Endothelial cell of umbilical vein (primary cell): ENCODE measurements around the gene SMIM27. TPM values are rescaled to one million over a fixed set of nuclear protein-coding genes. Genes with fewer than 3 reads are reported as not detected.

Experiments
- BruUV-seq: library from RNA; stranded (reverse); fragments of 400-500 nt; replicated peaks from 2 replicates; lab custom pipeline; 2021; lab: Mats Ljungman, UMichigan
- CTCF ChIA-PET: fragments of 300-600, 350-600 bp; sonication (Branson Sonifier 250); formaldehyde crosslinking; loops from one replicate; lab custom pipeline; 2021; ENCODE audit warnings: antibody characterized with exemption, inconsistent platforms; lab: Charles Lee
- POLR2A ChIA-PET: fragments of 300-600, 350-600 bp; sonication (Branson Sonifier 250); formaldehyde crosslinking; loops from one replicate; lab custom pipeline; 2021; ENCODE audit warnings: antibody characterized with exemption, inconsistent platforms; lab: Charles Lee
- DNase-seq: peaks from one replicate; pipeline ENCODE4 v3.0.0-alpha.2; 2011; ENCODE audit warnings: low read depth, low spot score
- FAIRE-seq: peaks from 2 replicates; lab custom pipeline; 2011; peaks lifted over from hg19 to GRCh38; lab: Jason Lieb, UNC
- H2AFZ ChIP-seq: 2 replicates; pipeline ENCODE4 v1.6.0; 2012; ENCODE audit warnings: low read depth, low read length, control low read depth, inconsistent platforms
- H3K27ac ChIP-seq: 2 replicates; pipeline ENCODE4 v1.5.1; 2011; ENCODE audit warnings: low read depth, mild to moderate bottlenecking, control low read depth, low read length, moderate library complexity; ENCODE audit not compliant: insufficient read depth
- H3K27me3 ChIP-seq, 2 experiments: 2 replicates each; pipeline versions ENCODE4 v1.6.0 to v1.6.1; 2011; ENCODE audit warnings: low read length in 2 of 2, mixed read lengths in 1 of 2; ENCODE audit not compliant: control insufficient read depth in 2 of 2, insufficient read depth in 2 of 2
- H3K36me3 ChIP-seq, 2 experiments: 2 replicates in 1 of 2; 3 replicates in 1 of 2; pipeline ENCODE4 v1.5.1; 2011; ENCODE audit warnings: low read length in 2 of 2, mild to moderate bottlenecking in 1 of 2, moderate library complexity in 1 of 2; ENCODE audit not compliant: control insufficient read depth in 2 of 2, insufficient read depth in 2 of 2; ENCODE audit errors: extremely low read depth in 1 of 2
- H3K4me1 ChIP-seq: 3 replicates; pipeline ENCODE4 v1.5.1; 2011; ENCODE audit warnings: mild to moderate bottlenecking, low read length; ENCODE audit not compliant: control insufficient read depth, insufficient read depth; ENCODE audit errors: extremely low read depth
- H3K4me2 ChIP-seq: 2 replicates; pipeline ENCODE4 v1.6.1; 2011; ENCODE audit warnings: low read length, control low read depth, mixed read lengths; ENCODE audit not compliant: insufficient read depth
- H3K4me3 ChIP-seq, 3 experiments: fragments of 200-600 bp in 1 of 3; sonication (generic), shearing (Covaris generic) in 1 of 3; replicated peaks in 1 of 3; 2 replicates each; pipeline ENCODE4 v1.5.1; 2011 to 2016; ENCODE audit warnings: control low read depth in 3 of 3, low read length in 3 of 3, mild to moderate bottlenecking in 2 of 3, inconsistent platforms in 1 of 3, low read depth in 1 of 3, moderate library complexity in 1 of 3; ENCODE audit not compliant: insufficient read depth in 1 of 3
- H3K79me2 ChIP-seq: 2 replicates; pipeline ENCODE4 v1.6.0; 2012; ENCODE audit warnings: low read length, inconsistent platforms; ENCODE audit not compliant: control insufficient read depth, insufficient read depth
- H3K9ac ChIP-seq: replicated peaks from 2 replicates; pipeline ENCODE3; 2011; ENCODE audit warnings: low read length, control low read depth; ENCODE audit not compliant: insufficient read depth; ENCODE audit errors: extremely low read depth
- H3K9me1 ChIP-seq: replicated peaks from 3 replicates; pipeline ENCODE4 v1.6.0; 2011; ENCODE audit warnings: mild to moderate bottlenecking, low read length; ENCODE audit not compliant: control insufficient read depth, insufficient read depth; ENCODE audit errors: extremely low read depth
- H3K9me3 ChIP-seq: replicated peaks from 2 replicates; pipeline ENCODE4 v1.5.1; 2012; ENCODE audit warnings: low read length, inconsistent platforms; ENCODE audit not compliant: control insufficient read depth, insufficient read depth
- H4K20me1 ChIP-seq: replicated peaks from 2 replicates; pipeline ENCODE3; 2011; ENCODE audit warnings: mild to moderate bottlenecking, low read length; ENCODE audit not compliant: control insufficient read depth, insufficient read depth; ENCODE audit errors: extremely low read depth
- EZH2 ChIP-seq: IDR thresholded peaks from 2 replicates; pipeline ENCODE4 v1.6.1; 2012; ENCODE audit warnings: borderline replicate concordance, low read depth, mild to moderate bottlenecking, moderate library complexity, low read length, inconsistent platforms; ENCODE audit not compliant: severe bottlenecking
- FOS ChIP-seq: IDR thresholded peaks from 2 replicates; pipeline ENCODE4 v1.6.1; 2011; ENCODE audit warnings: mild to moderate bottlenecking, low read length, moderate library complexity, borderline replicate concordance; ENCODE audit not compliant: insufficient read depth
- GATA2 ChIP-seq: IDR thresholded peaks from 2 replicates; pipeline ENCODE4 v1.7.0; 2011; ENCODE audit warnings: low read depth, mild to moderate bottlenecking, moderate library complexity, mixed read lengths, low read length; ENCODE audit not compliant: insufficient read length, insufficient read depth
- JUN ChIP-seq: IDR thresholded peaks from 2 replicates; pipeline ENCODE4 v1.6.1; 2011; ENCODE audit warnings: borderline replicate concordance, low read depth; ENCODE audit not compliant: insufficient read length, insufficient read depth
- MAX ChIP-seq: IDR thresholded peaks from 2 replicates; pipeline ENCODE4 v1.6.1; 2011; ENCODE audit not compliant: insufficient read depth, insufficient read length
- MYC ChIP-seq: IDR thresholded peaks from one replicate; pipeline ENCODE4 v1.6.1; 2011; ENCODE audit warnings: mild to moderate bottlenecking, low read depth, low read length
- POLR2A ChIP-seq: IDR thresholded peaks from 2 replicates; pipeline ENCODE4 v1.6.1; 2012; ENCODE audit warnings: low read depth, mild to moderate bottlenecking, control low read depth, low read length
- POLR2AphosphoS5 ChIP-seq: IDR thresholded peaks from 2 replicates; pipeline ENCODE4 v1.6.1; 2012; ENCODE audit warnings: low read depth, mild to moderate bottlenecking, control low read depth, low read length, moderate library complexity; ENCODE audit not compliant: insufficient read depth
- dilution Hi-C: fragments of 300-500 bp; cut with MboI; formaldehyde crosslinking; loops from one replicate; pipeline ENCODE4 v1.15.0; 2019; ENCODE audit warnings: low sequenced_read_pairs; ENCODE audit not compliant: extremely low pct_ligation_motif_present
- intact Hi-C: fragments of 100-400 bp; cut with micrococcal nuclease; formaldehyde crosslinking; loops from one replicate; pipeline ENCODE4 v1.10.0; 2022
- polyA plus RNA-seq, 4 experiments: library from polyadenylated mRNA; depleted of rRNA in 3 of 4; stranded (reverse) in 3 of 4; unstranded in 1 of 4; fragments of >200 nt; gene quantifications; 2 replicates each; pipeline versions ENCODE4 v1.2.1 to v1.2.3, GENCODE V29; 2011 to 2012; ENCODE audit warnings: missing spikeins in 1 of 4
- total RNA-seq: library from RNA; stranded (reverse); gene quantifications from 2 replicates; pipeline ENCODE4 v1.2.3, GENCODE V29; 2021
- TF ChIP-seq, protein P1 (sequence below), 2 donors: IDR thresholded peaks; 1 replicate in 1 of 2; 2 replicates in 1 of 2; pipeline ENCODE4 v1.5.1; 2011; ENCODE audit warnings: low read length in 2 of 2, mild to moderate bottlenecking in 2 of 2, moderate library complexity in 2 of 2, control low read depth in 1 of 2, inconsistent platforms in 1 of 2, low read depth in 1 of 2; ENCODE audit not compliant: insufficient read depth in 1 of 2; ENCODE audit errors: extremely low read depth in 1 of 2

The SMIM27 gene
- total and polyA plus RNA-seq, 2 donors (not counting 3 experiments of a cell fraction or from before 2014, with no cell fraction given) = 3.4 to 11.5 TPM

GRCh38 chr9:32551276-32552051 is 663 bp upstream of the SMIM27 start:
- FAIRE-seq (no peak), DNase-seq (peak; percentile 65)
- H3K4me2 ChIP-seq = peak overlapping the region; percentile 92
- ChIA-PET POLR2A (interaction anchor here (0.7 to 3.0 kb wide), 2 partner anchors 26 to 65 kb away, joined by 9 to 17 read pairs; partner anchors contain the start of gene RIGI), CTCF (interaction anchor here (1.0 to 2.7 kb wide), 14 partner anchors 21 to 417 kb away, joined by 3 to 45 read pairs (median 9); partner anchors contain the start of genes ACO1, NDUFB6 and RIGI)
- TF ChIP-seq POLR2AphosphoS5 = no peak
- TF ChIP-seq MYC = no peak
- no peak for TF ChIP-seq FOS
- TF ChIP-seq, protein P1, sequence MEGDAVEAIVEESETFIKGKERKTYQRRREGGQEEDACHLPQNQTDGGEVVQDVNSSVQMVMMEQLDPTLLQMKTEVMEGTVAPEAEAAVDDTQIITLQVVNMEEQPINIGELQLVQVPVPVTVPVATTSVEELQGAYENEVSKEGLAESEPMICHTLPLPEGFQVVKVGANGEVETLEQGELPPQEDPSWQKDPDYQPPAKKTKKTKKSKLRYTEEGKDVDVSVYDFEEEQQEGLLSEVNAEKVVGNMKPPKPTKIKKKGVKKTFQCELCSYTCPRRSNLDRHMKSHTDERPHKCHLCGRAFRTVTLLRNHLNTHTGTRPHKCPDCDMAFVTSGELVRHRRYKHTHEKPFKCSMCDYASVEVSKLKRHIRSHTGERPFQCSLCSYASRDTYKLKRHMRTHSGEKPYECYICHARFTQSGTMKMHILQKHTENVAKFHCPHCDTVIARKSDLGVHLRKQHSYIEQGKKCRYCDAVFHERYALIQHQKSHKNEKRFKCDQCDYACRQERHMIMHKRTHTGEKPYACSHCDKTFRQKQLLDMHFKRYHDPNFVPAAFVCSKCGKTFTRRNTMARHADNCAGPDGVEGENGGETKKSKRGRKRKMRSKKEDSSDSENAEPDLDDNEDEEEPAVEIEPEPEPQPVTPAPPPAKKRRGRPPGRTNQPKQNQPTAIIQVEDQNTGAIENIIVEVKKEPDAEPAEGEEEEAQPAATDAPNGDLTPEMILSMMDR (IDR thresholded peaks at IDR 0.05; ENCODE audit: extremely low read depth in 1 of 2, insufficient read depth in 1 of 2, low read depth in 1 of 2, low read length in 2 of 2) = no peak
- no peak for TF ChIP-seq MAX
- TF ChIP-seq POLR2A = no peak
- TF ChIP-seq JUN = no peak
- TF ChIP-seq GATA2 = no peak
- no peak for TF ChIP-seq EZH2
- H3K9me3 ChIP-seq = no peaks in the 10 kb centered on the region
- H2AFZ ChIP-seq = peak overlapping the region; percentile 83
- H3K9ac ChIP-seq = peak overlapping the region; percentile 94
- H3K36me3 ChIP-seq = no peaks in the 10 kb centered on the region
- H3K27me3 ChIP-seq = no peaks in the 10 kb centered on the region
- H3K9me1 ChIP-seq = no peaks in the 10 kb centered on the region
- peak overlapping the region; percentile 71 to 88 (median 77) for H3K4me3 ChIP-seq
- peak overlapping the region; percentile 92 for H3K27ac ChIP-seq
- TSS peak; percentile 41 for BruUV-seq
- H3K79me2 ChIP-seq = peaks cover 53% of the 10 kb centered on the region
- H3K4me1 ChIP-seq = peaks cover 17% of the 10 kb centered on the region
- intact Hi-C loops (loop anchor here (1.0 to 2.0 kb wide), 6 partner anchors 21 to 172 kb away; partner anchors contain the start of gene RIGI), dilution Hi-C loops (loop anchor here (25.0 kb wide), 1 partner anchor 164 kb away; the partner anchor contains the start of gene ACO1)
- no peaks in the 10 kb centered on the region for H4K20me1 ChIP-seq
